Gastroesophageal sphincter (tissue), 3 donors: ENCODE results near the gene SPEM2.

Experiments
- EP300 ChIP-seq: sonication (generic); formaldehyde crosslinking; IDR thresholded peaks from one replicate; pipeline ENCODE4 v1.6.1; 2017; ENCODE audit warnings: antibody characterized with exemption, mild to moderate bottlenecking
- POLR2A ChIP-seq, 2 donors: fragments of 450-650 bp; IDR thresholded peaks; one replicate each; pipeline ENCODE4 v1.6.1; 2017; ENCODE audit warnings: antibody characterized with exemption in 2 of 2, mild to moderate bottlenecking in 2 of 2, moderate library complexity in 1 of 2
- POLR2AphosphoS5 ChIP-seq: sonication (generic); formaldehyde crosslinking; IDR thresholded peaks from one replicate; pipeline ENCODE4 v1.6.1; 2017; ENCODE audit warnings: antibody characterized with exemption
- TF ChIP-seq, protein P1 (sequence below), 4 experiments: fragments of 200-600 bp in 2 of 4; fragments of 450-650 bp in 2 of 4; sonication (generic) in 1 of 4; IDR thresholded peaks; one replicate each; pipeline ENCODE4 v1.5.1; 2017 to 2019; ENCODE audit warnings: antibody characterized with exemption in 4 of 4, mild to moderate bottlenecking in 2 of 4, moderate library complexity in 2 of 4

DNA sequence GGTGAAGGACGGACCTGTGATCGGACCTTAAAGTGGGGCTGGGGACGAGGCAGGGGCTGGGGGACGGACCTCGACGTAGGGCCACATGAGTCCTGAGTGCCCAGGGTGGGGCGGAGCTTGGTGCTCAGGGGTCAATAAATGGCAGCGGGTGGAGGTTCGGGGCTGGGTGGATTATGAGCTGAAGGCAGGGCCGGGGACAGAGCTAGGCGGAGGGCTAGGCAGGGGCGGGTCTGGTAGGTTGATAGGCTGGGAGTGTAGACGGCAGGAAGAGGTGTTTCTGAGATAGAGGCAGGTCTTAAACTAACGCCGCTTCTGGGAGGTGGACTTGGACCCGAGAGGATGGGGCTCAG lies 20.2 kb downstream of the SPEM2 start:
- TF ChIP-seq POLR2A (IDR thresholded peaks at IDR 0.05) (no peak), EP300 (no peak), POLR2AphosphoS5 (no peak)
- TF ChIP-seq, protein P1, sequence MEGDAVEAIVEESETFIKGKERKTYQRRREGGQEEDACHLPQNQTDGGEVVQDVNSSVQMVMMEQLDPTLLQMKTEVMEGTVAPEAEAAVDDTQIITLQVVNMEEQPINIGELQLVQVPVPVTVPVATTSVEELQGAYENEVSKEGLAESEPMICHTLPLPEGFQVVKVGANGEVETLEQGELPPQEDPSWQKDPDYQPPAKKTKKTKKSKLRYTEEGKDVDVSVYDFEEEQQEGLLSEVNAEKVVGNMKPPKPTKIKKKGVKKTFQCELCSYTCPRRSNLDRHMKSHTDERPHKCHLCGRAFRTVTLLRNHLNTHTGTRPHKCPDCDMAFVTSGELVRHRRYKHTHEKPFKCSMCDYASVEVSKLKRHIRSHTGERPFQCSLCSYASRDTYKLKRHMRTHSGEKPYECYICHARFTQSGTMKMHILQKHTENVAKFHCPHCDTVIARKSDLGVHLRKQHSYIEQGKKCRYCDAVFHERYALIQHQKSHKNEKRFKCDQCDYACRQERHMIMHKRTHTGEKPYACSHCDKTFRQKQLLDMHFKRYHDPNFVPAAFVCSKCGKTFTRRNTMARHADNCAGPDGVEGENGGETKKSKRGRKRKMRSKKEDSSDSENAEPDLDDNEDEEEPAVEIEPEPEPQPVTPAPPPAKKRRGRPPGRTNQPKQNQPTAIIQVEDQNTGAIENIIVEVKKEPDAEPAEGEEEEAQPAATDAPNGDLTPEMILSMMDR (IDR thresholded peaks at IDR 0.05) = no peak
